GM18870 (cell line): ENCODE data around the gene PARP16.

Source experiments
- ATAC-seq: cut with Tn5 transposase; IDR thresholded peaks from one replicate; pipeline ENCODE4 v1.9.1; 2021; ENCODE audit warnings: moderate library complexity; ENCODE audit not compliant: unreplicated experiment

The PARP16 gene

GRCh38 chr15:65208647-65209046 lies 78.0 kb downstream of the PARP16 start:
- ATAC-seq: no peak
